NT2/D1 (cell line): ENCODE measurements around the gene MB21D2.

Experiments
- SUZ12 ChIP-seq: IDR thresholded peaks from 2 replicates; pipeline ENCODE4 v1.6.1; 2011; ENCODE audit not compliant: insufficient read length, insufficient read depth; ENCODE audit errors: extremely low read depth
- YY1 ChIP-seq: IDR thresholded peaks from 2 replicates; pipeline ENCODE4 v1.6.1; 2011; ENCODE audit not compliant: insufficient read length, insufficient read depth

- TF ChIP-seq YY1 = no peak
- no peak for TF ChIP-seq SUZ12
Measured at GRCh38 chr3:192844836-192845525, 72.7 kb downstream of the MB21D2 start.
